ENCODE measurements around the gene ZNF516.

The ZNF516 gene

GRCh38 chr18:76384114-76384790 lies 110.8 kb downstream of the ZNF516 start:
- DNase-seq: no peak
- H3K36me3 ChIP-seq (replicated peaks): peaks cover 5% of the 10 kb centered on the region
- in situ Hi-C loops (cut with HindIII; ENCODE audit: low pct_ligation_motif_present, low sequenced_read_pairs): no loop called here
- H3K4me3 ChIP-seq (ENCODE audit: low read depth, low read length): no peak overlapping the region
- no peaks in the 10 kb centered on the region for H3K27me3 ChIP-seq (replicated peaks)
- no peak overlapping the region for H3K27ac ChIP-seq
- TF ChIP-seq CTCF (IDR thresholded peaks at IDR 0.05; ENCODE audit: low read depth, low read length, missing control alignments): no peak

- no peak overlapping the region for H3K27ac ChIP-seq
- no peak overlapping the region for H3K4me3 ChIP-seq (ENCODE audit: low read depth, low read length)
- no peak for TF ChIP-seq CTCF (IDR thresholded peaks at IDR 0.05; ENCODE audit: low read depth, low read length, missing control alignments)
- no peak for DNase-seq
- in situ Hi-C loops (cut with HindIII; ENCODE audit: low pct_ligation_motif_present, low sequenced_read_pairs): no loop called here
- peaks cover 10% of the 10 kb centered on the region for H3K36me3 ChIP-seq (replicated peaks)
- no peaks in the 10 kb centered on the region for H3K27me3 ChIP-seq (replicated peaks)
Measured at GRCh38 chr18:76383636-76384035, 111.4 kb downstream of the ZNF516 start.

DNA sequence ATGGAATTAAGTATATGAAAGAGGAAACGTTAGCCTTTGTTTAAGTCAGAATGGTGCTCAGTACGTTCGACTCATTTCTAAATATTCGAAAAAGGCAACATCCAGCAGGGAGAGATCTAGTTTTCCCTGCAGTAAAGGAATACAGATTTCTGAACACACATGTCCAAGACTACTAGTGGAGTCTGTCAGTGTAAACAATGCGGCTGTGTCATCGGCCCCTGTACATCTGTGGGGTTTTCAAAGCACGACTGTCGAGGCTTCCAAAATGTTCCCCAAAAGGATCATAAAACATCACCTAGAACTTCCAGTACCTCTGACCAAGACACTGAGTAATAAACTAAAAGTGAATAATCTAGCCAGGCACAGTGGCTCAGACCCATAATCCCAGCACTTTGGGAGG lies 112.8 kb downstream of the ZNF516 start:
- Histone ChIP-seq H3K4me3 (ENCODE audit: low read depth, low read length) (no peak overlapping the region), H3K36me3 (replicated peaks) (peaks cover 11% of the 10 kb centered on the region), H3K27me3 (replicated peaks) (no peaks in the 10 kb centered on the region), H3K27ac (no peak overlapping the region)
- no peak for TF ChIP-seq CTCF (IDR thresholded peaks at IDR 0.05; ENCODE audit: low read depth, low read length, missing control alignments)
- no peak for DNase-seq
- in situ Hi-C loops (cut with HindIII; ENCODE audit: low pct_ligation_motif_present, low sequenced_read_pairs): no loop called here

DNA sequence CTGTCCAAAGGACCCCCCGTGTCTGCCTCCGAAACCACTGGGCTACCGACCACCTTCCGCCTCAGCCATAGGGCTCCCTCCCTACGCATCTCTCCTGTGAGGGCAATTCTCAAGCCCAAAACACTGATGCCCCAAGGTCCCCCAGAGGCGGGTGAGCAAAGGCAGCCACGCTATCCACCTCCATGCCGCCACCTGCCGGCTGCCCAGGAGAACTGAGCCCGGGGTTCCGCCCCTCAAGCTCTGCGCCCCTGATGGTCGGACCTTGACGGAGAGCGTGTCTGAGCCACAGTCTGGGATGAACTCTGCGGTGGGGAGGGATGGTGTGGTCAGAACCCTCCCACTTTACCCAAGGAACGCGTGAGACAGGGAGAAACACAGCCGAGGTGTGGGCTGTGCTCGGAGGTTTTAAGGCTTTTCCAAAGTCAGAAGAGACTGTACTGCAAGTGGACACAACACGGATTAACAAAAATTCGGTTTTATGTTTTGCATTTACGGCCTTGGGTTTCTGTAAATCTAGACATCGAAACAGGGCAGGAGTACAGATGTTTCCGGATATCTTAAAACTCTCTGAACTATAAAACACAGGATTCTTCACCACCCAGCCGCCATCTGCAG lies 114.1 kb downstream of the ZNF516 start:
- in situ Hi-C loops (cut with HindIII; ENCODE audit: low pct_ligation_motif_present, low sequenced_read_pairs): no loop called here

DNA sequence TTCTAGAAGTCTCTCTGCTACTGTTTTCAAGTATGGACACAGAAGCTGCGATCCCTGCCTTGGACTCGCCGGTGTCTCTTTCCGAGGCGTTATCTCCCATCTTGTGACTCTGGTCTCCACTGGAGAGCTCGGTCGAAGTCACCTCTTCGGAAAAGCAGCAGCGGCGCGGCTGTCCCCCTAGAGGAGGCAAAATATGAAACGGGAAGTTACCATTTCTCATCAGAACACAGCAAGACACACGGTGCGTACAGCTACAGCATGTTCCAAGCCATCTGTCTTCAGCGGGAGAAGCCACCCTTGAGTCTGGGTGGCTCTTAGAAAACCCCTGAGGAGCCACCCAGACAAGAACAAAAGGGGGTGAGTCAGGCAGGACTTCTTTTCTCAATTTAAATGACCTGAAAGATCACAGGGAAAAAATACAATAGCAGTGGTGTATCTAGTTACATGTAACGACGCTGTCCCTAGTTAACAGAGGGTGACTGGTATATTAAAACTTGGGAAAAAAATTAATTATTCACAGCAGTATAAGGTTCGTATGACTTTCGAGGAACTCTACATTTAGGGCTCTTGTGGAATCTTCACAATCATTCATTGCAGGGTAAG lies 114.8 kb downstream of the ZNF516 start:
- no peak for DNase-seq
- Histone ChIP-seq H3K27me3 (replicated peaks) (no peaks in the 10 kb centered on the region), H3K27ac (no peak overlapping the region), H3K36me3 (replicated peaks) (peaks cover 11% of the 10 kb centered on the region), H3K4me3 (ENCODE audit: low read depth, low read length) (no peak overlapping the region)
- in situ Hi-C loops (cut with HindIII; ENCODE audit: low pct_ligation_motif_present, low sequenced_read_pairs): no loop called here
- no peak for TF ChIP-seq CTCF (IDR thresholded peaks at IDR 0.05; ENCODE audit: low read depth, low read length, missing control alignments)

More for the DNA sequence above, 114.1 kb downstream of the ZNF516 start:
- H3K27me3 ChIP-seq (replicated peaks): no peaks in the 10 kb centered on the region
- H3K4me3 ChIP-seq (ENCODE audit: low read depth, low read length): no peak overlapping the region
- peaks cover 11% of the 10 kb centered on the region for H3K36me3 ChIP-seq (replicated peaks)
- no peak for DNase-seq
- H3K27ac ChIP-seq: no peak overlapping the region
- TF ChIP-seq CTCF (IDR thresholded peaks at IDR 0.05; ENCODE audit: low read depth, low read length, missing control alignments): peak; percentile 67
